Measurements from ENCODE around the gene CHRD.

Gene CHRD

DNA sequence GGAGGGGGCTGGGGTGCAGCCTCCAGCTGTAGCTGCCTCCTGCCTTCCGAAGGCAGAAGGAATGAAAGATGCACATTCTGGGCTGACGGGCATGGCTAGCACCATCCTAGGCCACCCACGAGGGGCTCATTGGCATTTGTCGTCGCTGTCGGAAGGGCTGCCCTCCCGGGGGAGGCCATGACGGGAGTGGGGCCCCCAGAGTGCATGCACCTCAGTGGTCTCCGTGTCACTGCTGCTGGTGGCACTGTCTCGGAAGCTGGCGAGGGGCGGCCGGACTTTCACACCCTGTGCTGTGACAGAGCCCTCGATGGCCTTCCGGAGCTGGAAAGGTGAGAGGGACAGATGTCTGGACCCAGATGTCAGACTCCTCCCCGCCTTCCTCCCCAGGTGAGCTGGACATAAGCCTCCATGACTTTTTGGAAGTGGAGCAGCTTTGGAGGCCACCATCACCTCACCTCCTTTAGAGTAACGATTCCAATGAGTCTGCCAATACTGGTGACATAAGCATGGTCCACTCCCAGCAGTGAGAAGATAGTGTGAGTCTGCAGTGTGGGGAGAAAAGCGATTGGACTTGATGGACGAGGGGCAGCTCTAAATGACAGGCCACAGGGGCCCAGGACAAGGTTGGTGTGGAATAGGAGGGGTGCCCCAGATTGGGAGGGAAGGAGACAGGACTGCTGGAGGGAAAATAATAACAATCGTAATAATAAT is 33.2 kb upstream of the CHRD start:
- DNase-seq (ENCODE audit: low read depth in 2 of 2): no peak

DNA sequence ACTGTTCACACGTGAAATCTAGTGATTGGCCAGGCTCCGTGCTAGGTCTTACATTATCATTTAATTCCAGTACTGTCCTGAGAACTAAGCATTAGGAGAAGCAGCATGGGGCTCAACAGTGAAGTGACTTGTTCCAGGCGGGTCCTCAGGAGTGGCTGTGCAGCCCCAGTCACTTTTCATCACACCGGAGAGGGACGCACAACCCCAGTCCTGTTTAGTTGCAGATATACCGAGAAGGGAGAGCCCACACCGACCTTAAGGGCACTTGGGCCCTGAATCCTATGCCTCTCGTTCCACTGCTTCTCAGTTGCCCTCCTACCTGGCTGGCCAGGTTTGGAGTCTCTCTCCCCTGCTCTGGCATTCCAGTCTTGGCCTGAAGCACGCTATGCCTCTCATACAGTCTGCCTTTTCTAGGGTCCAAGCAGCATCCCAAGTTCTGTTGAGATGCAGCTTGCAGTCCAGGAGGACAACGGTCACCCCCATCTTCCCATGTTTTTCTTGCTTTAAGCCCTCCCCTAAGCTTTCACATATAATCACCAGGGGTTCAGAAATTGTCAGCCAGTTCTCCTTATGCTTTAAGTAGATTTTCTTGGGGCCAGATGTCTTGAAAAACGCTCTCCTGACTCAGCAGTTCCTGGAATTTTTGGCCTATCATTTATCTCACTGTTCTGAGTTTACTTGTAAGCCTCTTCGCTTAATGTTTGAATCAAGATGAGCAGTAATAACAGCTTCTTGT is 32.4 kb upstream of the CHRD start:
- DNase-seq (ENCODE audit: low read depth in 2 of 2): no peak

DNA sequence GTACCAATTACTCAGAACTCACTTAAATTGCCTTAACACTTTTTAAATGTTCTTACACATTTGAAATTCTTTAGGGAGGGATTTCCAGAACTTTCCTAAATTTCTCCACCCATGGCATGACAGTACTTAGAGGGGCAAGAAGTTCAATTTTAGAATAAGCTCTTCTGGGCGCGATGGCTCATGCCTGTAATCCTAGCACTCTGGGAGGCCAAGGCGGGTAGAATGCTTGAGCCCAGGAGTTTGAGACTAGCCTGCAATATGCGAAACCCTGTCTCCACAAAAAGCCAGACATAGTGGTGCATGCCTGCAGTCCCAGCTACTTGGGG is 31.8 kb upstream of the CHRD start:
- DNase-seq (ENCODE audit: low read depth in 2 of 2): no peak

DNA sequence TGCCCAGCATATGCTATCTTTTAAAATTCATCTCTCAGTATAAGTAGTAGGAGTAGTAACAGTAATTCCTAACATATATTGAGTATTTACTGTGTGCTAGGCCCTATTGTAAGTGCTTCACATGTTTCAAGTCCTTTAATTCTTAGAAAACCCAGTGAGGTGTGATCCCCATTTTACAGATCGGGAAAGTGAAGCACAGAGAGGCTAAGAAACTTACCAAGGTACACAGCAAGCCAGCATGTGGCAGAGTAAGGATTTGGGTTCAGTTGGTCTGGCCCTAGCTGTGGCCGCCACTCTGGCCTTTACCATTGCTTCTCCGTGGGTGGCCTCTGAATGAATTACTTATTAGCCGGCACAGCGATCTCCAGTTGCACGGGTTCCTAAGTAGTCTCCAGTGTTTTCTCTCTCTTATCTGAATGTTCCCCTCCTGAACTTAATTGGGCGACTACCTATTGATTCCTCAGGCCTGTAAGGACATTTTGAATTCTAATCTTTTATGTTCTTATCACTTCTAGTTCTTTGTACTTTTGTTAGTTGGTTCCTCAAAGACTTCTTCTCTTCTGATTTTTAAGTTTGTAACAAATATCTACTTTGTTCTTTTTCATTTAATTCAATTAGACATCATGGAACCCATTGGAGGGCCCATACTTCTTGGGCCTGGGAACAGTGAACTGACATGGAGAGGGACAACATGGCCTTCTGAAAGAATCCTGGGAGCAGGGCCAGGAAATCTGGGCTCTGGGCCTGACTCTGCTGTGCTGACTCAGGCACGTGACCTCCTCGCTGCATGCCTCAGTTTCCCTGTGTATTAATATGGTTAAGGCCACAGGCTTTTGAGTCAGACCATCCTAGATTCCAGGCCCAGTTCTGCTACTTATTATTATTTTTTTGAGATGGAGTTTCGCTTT is 30.0 kb upstream of the CHRD start:
- DNase-seq (ENCODE audit: low read depth in 2 of 2): no peak

DNA sequence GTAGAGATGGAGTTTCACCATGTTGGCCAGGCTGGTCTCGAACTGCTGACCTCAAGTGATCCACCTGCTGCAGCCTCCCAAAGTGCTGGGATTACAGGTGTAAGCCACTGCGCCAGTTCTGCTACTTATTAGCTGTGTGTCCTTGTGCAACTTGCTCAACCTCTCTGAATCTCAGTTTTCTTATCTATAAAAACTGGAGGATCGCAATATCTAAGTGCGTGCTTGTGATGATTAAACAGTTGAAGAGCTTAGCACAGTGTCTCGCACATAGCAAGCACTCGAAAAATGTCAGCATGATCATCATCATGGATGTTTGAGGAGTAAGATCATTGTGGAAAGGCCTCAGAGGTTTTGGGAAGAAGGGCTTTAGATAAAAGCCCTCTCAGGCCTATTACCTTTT is 29.2 kb upstream of the CHRD start:
- DNase-seq (ENCODE audit: low read depth in 2 of 2): no peak

DNA sequence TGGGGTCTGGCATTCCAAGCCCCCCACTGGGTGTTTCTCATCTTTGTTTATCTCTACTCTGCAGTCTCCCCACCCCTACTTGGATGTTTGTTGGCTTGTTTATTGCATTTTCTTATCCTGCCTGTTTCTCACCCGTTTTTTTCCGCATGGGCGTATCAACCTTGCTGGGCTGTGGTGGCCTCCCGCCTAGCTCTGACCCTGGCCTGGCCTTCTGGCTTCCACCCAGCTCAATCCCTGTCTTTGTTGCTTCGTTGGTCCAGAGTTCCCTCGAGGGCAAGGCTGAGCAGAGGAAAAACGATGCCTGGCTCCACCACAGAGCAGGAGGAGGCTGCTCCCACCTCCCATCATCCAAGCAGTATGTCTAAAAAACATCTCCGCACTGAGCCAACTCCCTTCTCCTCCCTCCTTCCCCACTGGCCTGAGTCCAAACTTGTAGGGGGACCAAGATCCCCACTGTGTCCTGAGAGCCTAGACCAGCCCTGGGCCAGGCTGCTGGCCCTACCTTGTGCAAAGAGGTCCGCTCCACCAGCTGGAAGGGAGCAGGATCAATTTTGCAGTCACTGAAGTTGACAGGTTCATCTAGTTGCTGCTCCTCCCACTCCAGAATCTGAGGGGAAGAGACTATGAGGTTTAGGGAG is 28.2 kb upstream of the CHRD start:
- DNase-seq (ENCODE audit: low read depth in 2 of 2): no peak

DNA sequence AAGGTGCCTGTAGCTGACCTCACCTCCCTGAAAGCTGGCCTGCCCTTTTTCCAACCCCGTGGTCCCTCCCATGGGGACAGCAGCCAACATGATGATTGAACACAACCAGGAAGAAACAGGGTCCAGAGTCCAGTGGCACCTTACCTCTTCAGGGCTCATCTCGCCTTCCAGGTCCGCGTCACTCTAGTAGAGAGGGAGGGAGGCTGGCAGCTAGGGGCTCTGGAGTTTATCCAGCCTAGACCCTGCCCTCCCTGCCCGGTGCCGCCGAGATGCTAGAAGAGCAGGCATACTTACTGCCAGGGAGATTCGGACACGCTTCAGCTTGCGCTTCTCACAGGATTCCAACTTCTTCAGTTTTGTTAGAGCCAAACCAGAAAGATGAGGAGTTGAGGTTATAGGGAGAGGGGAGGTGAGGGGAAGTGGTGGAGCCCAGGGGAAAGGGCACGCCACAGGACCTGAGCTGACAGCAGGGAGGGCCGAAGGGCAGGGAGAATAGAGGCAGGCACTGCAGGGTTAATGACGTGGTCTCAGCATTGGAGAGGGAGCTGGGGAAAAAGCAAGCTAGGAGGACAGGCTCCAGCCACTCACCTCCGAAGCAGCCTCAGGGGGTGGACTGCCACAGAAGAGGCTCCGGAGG is 27.6 kb upstream of the CHRD start:
- no peak for DNase-seq (ENCODE audit: low read depth in 2 of 2)

DNA sequence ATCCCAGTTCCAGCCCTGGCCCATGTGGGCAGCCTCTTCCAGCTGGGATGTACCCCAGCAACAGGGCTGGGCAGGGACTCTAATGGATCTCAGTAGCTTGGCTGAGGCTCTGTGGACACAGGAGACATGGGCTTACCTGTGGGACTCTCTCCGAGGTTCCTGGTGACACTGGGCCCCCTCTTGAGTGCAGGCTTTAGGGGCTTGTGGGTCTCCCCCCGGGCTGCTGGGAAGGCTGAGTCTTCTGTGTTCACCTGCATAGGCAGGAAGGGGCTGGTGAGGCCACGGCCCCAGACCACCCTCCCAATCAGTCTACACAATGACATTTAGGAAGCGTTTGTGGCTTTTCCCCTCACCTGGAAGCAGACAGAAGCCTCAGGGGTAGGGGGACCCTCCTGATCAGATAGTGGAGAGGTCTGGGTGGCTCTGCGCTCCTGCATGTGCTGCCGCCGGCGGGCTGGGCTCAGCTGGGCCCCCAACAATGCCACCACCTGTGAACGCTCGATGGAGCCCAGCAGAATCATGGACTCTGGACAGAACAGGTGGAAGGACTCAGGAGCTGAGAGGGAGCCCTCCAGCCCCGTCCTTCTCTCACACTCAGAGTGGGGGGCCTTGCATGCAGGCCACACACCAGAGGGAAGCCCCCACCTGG is 26.8 kb upstream of the CHRD start:
- no peak for DNase-seq (ENCODE audit: low read depth in 2 of 2)

DNA sequence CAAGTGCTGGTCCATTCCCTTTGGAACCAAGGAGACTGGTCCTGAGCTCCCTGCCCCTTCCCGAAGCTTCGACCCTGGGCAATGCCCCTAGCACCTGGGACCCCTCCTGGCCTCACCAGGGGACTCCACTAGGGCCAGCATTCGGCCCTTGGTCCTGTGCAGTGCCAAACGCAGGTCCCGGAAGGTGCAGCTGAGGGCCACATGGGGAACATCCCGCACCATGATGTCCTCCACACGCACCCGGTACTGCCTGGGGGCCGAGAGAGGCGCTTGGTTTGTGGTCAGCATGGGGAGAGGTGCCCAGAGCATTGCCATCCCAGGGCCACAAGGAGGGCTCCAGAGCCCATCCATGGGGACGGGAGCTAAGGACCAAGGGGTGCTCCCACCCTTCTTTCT is 26.3 kb upstream of the CHRD start:
- no peak for DNase-seq (ENCODE audit: low read depth in 2 of 2)

DNA sequence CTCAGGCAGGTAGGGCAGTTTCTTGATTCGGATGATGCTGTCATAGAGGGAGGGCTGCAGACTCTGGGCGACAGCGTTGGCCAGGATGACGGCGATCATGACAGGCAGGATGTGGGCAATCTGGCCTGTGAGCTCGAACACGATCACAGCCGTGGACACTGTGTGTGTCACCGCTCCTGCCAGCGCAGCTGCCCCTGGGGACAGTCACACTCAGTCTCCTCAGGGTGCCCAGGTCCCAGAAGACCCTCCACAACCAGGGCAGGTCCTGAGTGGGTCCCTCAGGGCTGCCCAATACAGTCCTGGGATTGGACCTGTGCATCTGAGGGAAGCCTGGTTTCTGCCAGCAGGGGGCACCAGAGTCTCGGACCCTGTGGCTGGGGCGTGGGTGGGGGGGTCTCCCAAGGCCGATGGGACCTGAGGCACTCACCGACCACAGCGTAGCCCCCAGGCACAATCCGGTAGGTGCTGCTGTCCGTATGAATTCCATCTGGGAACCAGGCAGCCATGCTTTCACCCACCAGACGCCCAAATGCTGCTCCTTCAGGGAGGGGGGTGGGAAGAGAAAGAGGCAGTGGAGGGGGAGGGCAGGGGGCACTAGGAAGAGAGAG is 25.6 kb upstream of the CHRD start:
- no peak for DNase-seq (ENCODE audit: low read depth in 2 of 2)

DNA sequence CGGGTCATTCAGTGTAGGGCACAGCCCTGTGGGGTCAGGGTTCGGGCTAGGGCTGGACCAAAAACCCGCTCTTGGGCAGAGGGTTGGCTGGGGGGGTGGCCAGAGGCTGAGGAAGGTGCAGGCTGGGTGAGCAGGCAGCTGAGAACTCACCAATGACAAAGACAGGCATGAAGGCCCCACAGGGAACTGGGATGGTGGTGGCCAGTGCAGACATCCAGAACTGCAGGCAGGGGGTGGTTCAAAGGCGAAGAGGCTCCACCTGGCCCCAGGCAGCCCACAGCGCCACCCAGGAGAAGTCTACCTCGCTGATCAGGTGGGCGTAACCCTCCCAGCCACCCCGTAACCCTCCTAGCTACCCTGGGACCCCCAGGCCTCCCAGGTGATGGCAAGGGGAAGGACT is 25.1 kb upstream of the CHRD start:
- no peak for DNase-seq (ENCODE audit: low read depth in 2 of 2)

DNA sequence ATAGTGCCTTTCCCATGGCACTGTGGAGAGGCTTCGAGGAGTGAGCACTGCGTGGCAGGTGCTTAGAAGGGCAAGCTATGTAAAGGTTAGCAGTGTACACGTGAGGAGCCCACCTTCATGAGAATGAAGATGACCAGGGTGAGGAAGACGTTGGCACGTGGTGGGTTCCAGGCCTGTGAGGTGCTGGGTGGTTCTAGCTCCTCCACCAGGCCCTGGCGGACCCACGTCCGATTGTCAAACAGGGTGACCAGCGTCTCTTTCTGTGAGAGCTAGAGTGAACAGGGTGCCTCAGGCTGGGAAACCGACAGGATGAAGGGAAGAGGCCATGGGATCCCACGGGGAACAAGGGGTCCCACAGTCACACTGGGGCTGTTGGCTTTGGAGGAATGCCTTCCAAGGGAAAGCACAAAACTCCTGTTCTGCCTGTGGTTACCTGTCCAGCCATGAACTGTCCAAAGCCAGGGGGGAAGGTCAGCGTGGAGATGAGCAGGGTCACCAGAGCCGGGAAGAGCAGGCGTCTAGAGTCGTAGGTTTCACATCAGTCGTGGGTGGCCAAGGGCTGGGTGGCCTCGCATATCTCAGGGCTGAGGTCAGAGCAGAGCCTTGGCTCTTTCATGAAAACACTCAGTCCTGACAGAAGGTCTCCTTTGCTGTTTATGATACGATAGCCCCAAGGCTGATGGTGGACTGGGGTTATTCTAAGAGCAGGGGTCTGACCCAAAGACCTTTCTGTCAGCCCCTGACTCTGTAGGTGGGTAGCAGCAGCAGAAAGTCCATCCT is 24.4 kb upstream of the CHRD start:
- no peak for DNase-seq (ENCODE audit: low read depth in 2 of 2)

DNA sequence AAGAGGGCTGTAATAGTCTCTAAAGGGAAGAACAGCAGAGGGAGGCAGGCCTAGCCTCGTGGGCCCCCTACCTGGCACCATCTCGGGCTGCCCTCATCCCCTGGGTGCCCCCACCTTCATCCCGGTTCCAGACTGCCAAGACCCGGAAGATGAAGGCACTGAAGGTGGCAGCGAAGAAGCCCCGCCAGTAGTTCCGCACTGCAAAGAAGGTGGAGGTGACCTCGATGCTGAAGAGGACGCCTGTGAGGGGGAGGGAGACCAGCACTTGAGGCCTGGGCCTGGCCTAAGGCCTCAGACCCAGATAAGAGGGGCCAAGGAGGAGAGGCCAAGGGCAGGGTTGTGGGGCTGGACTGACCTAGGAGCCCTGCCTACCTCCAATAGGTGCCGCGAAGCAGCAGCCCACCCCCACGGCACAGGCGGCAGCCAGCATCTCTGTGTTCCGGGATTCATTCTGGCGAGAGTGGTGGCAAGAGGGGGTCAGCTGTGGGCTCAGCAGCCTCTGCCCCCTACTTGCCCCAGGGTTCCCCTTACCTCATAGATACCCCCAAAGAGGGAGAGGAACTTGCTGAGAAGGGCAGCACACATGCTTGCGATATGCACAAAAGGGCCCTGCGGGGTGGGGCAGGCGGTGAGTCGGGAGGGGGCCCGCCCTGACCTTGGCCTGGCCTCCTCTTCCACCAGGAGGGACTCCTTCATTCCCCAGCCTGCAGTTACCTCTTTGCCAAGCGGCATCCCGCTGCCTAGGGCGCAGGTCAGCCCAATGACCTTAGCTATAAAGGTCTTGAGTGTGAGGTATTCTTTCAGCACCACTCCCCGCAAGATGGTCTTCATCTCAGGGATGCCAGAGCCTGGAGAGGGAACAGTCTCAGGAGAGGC is 22.4 kb upstream of the CHRD start:
- DNase-seq (ENCODE audit: low read depth in 2 of 2): no peak

DNA sequence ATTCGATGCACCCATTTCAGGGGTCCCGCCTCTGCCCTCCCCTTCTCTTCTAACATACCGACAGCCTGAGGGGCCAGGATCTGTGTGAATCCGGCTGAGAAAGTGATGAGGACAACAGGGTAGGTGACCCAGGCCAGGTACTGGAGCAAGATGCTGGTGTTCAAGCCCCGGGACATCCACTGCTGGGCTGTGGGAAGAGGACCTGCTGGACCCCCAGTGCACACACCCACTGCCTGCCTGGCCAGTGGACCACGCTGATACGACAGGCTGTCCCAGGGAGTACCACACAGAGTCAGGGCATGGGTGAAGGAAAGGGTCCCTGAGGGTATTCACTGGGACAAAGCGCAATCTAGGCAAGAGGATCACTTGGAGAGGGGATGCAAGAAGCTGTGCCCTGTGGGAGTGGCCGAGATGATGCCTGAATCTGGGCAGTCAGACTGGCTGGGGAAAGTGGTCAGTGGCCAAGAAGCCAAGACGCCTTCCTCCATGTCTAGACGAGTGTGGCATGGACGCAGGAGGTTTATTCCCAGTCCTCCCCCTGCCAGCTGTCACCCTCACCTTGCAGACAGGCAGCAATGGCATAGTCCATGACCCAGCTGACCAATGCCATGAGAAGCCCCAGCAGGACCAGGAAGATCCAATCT is 21.6 kb upstream of the CHRD start:
- no peak for DNase-seq (ENCODE audit: low read depth in 2 of 2)

DNA sequence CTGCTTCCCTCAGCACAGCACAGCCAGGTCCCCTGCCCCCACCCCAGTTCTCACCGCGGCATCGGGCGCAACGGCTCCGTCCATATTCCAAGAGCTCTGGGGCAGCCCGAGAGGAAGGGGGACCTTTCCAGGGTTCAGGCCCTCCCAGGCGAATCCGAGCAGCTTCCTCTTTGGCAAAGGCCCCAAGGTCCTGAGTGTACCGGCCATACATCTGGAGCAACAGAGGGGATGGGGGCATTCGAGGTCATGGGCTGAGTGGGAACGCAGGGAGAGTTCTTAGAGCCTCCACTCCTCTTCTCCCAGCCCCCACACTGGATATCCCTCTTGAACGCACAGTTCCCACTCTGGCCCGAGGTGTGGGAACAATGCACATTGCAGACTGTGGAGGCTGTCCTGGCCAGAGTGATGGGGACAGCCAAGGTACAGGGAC is 20.9 kb upstream of the CHRD start:
- DNase-seq (ENCODE audit: low read depth in 2 of 2): no peak

DNA sequence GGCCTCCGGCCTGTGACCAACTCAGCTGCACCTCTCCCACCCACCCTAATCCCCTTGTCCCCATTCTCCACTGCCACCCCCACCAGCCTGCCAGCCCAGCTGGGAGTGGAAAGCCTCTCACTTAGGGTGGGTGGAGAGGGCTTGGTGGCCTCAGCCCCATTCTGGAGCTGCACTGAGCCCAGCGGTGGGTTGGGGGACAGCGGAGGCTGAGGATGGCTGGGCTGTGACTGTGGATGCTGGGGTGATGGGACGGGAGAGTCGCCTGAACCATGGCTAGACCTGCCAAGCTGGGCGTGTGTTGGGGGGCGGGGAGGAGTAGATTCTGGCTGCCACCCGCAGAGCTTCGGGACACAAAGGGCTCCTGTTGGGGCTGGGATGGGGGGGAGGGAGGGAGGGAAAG is 20.2 kb upstream of the CHRD start:
- no peak for DNase-seq (ENCODE audit: low read depth in 2 of 2)

DNA sequence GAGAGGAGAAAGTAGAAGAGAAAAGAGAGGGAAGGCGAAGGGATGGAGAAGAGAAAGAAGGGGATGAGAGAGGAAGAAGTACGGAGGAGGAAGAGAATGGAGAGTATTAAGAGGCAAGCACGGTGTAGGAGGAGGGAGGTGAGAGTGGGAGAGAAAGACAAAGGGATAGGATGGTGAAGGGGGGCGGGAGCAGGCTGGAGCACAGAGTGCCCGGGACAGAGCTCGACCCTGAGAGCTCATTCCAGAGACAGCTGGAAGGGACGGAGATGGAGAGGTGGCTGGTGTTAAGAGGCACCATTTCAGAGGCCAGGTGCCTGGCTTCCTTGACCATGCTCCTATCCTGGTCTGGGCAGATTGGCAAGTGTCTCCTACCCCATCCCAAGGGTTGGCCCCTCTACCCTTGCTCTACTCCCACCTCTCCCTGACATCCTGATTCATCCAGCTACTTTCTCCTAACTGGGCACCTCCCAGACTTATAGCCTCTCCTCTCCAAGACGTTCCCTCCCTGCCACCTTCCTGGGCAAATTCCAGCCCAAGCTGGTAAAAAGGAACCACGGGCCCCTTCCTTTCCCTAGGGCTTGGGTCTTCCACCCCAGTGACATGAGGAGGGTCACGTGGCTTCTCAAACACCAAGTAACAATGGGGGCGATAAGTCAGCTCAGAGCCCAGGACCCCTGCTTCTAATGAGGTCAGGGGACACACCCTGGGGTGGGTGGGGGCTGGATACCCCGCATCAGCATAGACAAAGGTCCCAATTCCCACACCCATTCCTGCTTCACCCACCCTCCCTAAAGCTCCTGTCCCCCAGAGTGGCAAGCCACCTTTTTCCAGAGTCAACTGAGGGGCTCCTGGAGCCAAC is 19.6 kb upstream of the CHRD start:
- no peak for DNase-seq (ENCODE audit: low read depth in 2 of 2)

Measured in fibroblast of skin of left biceps (primary cell).